NCI-H1105 (cell line): ENCODE measurements around the gene CPNE1.
A peak's percentile ranks its signal among the peaks of the same experiment; 100 is the strongest.

Source experiments
- DNase-seq: peaks from one replicate; lab custom pipeline; 2025; lab: John Stamatoyannopoulos, UW

Gene CPNE1

DNA sequence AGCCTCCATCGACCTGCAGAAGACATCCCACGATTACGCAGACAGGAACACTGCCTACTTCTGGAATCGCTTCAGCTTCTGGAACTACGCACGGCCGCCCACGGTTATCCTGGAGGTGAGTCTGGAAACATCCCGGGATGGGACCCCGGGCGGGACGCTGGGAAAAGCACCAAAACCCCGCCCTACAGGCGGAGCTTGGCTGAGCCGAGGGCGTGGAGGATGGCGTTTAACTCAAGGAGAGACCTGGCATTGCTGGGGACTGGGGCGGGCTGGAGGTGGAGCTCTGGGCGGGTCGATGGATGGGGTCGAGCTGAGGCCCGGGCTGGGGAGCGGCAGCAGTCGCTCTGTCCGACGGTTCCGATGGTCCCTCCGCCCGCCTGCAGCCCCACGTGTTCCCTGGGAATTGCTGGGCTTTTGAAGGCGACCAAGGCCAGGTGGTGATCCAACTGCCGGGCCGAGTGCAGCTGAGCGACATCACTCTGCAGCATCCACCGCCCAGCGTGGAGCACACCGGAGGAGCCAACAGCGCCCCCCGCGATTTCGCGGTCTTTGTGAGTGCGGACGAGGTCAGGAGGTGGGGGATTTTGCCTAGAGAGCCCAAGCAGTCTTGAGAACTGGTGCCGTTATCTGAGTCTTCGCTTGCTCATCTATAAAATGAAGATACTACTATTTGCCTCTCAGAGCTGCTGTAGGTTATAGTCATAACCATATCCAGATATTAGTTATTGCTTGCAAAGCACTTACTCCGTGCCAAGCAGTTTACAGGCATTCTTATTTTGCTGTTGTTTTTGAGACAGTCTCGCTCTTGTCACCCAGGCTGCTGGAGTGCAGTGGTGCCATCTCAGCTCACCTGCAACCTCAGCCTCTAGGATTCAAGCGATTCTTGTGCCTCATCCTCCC is 45.3 kb downstream of the CPNE1 start:
- DNase-seq: peak; percentile 76

DNA sequence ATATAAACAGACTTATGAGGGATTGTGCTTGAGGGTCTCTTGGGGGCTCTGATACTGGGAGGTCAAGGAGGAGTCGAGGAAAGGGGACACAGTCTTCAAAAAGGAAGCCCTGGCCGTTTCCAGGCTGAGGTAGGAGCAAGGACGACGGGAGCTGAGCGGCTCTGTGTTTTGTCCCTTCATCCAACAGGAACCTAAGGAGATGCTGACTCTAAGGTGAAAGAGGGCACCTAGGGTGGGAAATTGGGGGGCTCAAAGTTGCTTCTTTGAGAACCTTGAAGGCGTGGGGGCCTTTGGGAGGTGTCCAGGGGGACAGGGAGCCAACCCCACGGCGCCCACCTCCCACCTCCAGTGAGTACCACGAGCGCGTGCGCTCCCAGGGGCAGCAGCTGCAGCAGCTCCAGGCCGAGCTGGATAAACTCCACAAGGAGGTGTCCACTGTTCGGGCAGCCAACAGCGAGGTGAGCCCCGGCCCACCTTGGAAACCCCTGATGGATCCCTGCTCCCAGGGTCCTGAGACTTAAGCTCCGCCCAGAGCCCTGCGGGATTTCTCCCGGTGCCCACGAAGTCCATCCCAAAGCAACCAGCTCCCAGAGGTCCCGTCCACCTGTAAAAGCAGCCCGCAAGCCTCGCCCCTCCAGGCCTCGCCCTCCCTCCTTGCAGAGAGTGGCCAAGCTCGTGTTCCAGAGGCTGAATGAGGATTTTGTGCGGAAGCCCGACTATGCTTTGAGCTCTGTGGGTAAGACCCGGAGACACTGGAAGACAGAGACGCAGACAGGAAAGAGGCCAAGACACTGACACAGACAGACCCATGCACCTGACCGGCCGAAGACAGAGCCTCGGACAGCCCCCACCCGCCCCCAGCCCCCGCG is 46.2 kb downstream of the CPNE1 start:
- no peak for DNase-seq

GRCh38 chr20:35617397-35618262 is 47.1 kb downstream of the CPNE1 start:
- peak; percentile 78 for DNase-seq

DNA sequence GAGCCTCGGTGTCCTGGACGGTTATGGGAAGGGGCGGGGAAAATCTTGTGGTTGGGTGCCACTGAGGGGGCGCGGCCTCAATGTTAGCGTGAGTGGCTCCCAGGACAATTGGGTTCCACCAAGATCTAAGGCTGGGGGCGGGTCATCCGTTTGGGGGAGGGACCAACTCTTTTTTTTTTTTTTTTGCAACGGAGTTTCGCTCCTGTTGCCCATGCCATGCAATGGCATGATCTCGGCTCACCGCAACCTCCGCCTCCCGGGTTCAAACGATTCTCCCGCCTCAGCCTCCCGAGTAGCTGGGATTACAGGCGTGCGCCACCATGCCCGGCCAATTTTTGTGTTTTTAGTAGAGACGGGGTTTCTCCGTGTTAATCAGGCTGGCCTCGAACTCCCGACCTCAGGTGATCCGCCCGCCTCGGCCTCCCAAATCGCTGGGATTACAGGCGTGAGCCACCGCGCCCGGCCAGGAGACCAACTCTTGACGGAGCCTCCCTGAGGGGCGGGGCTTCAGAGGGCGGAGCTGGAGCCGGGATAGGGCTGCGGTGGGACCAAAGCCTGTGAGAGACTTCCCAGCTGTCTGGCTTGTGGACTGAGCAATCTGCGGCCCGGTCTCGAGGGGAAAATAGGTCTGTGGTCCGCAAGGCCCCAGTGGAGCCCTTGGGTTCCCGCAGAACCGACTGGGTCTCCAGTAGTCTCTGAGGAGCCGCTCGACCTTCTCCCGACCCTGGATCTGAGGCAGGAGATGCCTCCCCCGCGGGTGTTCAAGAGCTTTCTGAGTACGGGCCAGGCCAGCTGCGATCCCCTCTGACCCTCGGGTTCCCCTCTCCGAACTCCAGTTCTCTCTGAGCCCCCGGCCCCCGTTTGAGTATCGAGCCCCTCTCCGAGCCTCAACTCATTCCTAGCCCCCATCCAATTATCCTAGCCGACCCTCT is 48.0 kb downstream of the CPNE1 start:
- DNase-seq: peak; percentile 16

GRCh38 chr20:35615667-35616464 is 48.8 kb downstream of the CPNE1 start, which contains the start of gene SPAG4:
SPAG4 (plus strand) TSS chr20:35615829; CDS start chr20:35616004, 175 bp downstream.
- DNase-seq: peak; percentile 97

DNA sequence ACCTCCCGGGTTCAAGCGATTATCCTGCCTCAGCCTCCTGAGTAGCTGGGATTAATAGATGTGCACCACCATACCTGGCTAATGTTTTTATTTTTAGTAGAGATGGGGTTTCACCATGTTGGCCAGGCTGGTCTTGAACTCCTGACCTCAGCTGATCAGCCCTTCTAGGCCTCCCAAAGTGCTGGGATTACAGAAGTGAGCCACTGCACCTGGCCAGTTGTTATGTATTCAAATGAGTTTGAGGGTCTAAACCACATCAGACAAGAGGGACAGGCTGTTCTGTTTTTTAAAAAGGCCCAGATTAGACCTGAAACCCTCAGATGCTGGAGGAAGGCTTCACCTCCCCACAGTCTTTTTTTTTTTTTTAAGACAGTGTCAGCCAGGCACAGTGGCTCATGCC is 53.2 kb downstream of the CPNE1 start:
- DNase-seq: no peak

GRCh38 chr20:35610833-35611427 is 53.8 kb downstream of the CPNE1 start:
- no peak for DNase-seq

DNA sequence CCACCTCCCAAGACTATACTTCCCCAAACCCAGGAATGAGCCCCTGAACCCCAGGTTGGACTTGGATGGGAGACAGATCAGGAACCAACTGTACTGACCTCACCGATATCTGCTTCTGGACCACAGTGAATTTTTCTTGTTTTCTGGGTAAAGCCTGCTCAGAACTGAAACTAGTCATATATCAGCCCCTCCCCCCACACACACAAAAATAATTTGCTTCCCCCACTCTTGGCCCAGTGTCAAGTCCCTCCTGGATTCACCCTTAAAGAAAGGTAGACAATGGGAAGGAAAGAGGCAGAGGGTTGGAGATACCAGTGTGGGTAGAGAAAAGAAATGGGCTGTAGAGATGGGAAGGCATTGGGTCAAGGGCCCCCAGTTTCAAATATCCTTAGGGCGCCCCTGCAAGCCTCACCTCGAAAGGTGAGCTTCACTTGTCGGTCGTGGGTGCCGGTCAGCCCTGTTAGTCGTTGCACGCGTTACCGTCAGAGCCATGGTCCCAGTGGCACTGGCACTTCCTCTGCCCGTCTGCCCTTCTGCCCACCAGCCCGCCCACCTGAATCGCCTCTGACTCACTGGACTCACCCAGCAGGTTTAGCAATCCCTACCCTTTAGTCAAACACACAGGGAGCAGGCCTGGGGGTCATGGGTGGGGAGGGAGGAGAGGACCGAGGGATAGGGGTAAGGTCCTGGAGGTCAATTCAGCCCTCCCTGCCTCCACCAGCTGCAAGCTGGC is 57.5 kb downstream of the CPNE1 start:
- DNase-seq: no peak

GRCh38 chr20:35606127-35606526 is 58.6 kb downstream of the CPNE1 start:
- no peak for DNase-seq

- DNase-seq: no peak
Measured at GRCh38 chr20:35604449-35604747, 60.3 kb downstream of the CPNE1 start.

DNA sequence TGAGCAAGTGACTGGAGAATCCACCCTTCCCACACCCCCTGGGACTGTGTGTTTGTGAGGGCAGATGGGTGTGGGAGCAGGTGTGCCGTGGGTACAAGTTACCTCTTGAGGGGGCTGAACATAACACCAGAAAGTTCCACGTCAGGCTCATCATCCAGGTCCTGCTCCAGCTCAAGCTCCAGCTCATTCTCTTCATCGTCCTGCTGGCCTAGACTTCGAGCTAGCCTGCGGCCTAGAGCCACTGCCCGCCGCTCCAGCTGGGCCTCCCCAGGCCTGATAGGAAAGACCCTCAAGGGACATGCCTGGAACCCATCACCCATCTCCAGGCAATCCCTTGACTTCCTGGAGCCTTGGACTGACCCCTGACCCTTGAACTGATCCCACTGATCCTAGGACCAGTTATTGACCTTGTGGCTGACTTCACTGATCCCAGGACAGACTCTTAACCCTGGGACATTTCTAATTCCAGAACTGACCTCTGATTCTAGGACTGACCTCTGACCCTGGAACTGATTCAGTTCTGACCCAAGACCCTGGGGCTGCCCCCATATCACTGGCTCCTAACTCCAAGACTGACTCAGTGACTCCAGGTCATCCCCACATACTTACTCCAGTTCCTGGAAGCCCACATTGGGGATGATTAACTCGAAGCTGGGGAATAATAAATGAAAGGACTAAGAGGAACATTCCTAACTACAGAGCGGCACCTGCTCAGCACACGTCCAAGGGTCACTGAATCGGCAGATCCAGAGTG is 60.8 kb downstream of the CPNE1 start:
- DNase-seq: no peak

DNA sequence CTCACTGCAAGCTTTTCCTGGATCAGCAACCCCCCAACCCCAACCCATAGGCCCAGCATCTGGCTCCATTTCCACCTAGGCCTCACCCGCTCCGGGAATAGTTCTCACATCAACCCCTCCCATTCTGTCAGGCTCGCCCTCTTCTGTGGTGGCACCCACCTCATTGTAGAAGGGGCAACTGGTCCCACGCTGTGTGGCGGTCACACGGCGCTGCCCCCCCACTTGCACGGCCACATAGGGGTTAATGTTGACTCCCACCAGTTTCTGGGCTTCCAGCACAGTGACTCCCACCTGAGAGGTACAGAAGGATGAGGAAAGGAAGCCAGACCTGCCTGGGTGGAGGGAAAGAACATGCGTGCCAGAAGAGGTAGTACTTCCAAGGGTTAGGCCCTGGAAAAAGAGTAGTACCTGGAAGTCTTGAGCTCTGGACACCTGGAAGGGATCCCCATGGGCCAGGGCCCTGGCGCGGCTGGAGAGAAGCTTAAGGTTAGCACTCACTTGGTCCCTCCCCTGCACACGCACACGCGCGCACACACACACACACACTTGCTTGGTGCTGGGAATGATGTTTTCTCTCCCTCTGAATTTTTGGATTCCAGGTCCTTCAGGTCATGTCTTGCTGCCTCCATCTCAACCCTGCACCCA is 61.7 kb downstream of the CPNE1 start:
- DNase-seq: no peak

DNA sequence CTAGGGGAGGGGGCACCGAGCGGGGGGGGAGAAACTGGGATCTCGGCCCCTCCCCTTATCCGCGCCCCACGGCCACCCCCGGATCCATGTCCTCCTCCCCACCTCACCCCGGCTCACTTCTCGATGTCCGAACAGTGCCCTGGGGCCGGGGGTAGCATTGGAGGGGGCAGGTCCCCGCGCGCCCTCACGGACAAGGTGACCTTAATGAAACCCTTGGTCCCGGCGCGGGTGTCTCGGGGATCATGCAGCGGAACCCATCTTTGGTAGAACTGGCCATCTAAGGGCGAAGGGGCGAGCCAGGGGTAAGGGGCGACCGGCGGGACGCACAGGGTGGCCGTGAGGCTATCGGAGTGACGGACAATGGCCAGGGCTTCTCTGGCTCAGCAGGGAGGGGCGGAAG is 62.7 kb downstream of the CPNE1 start:
- DNase-seq: no peak

GRCh38 chr20:35600993-35601973 is 63.4 kb downstream of the CPNE1 start:
- peak; percentile 17 for DNase-seq

GRCh38 chr20:35600176-35600992 is 64.3 kb downstream of the CPNE1 start:
- DNase-seq: no peak

GRCh38 chr20:35599776-35600120 is 65.0 kb downstream of the CPNE1 start:
- DNase-seq: no peak
